ENCODE measurements around the gene KAZN. TPM values are rescaled to one million over a fixed set of nuclear protein-coding genes. Genes with fewer than 3 reads are reported as not detected.

The KAZN gene
- total RNA-seq, 4 donors from 2014 or later = 9.2 to 30.6 (median 21.2) TPM

GRCh38 chr1:14926229-14926628, 327.7 kb downstream of the KAZN start:
- no peak for ATAC-seq (ENCODE audit: low FRiP score)
- no peak for TF ChIP-seq CTCF (IDR thresholded peaks at IDR 0.05)
- no peak for DNase-seq (ENCODE audit: low spot score)

- no peak for TF ChIP-seq CTCF (IDR thresholded peaks at IDR 0.05)
- DNase-seq (ENCODE audit: low spot score) = no peak
- no peak for ATAC-seq (ENCODE audit: low FRiP score)
These were observed 328.5 kb downstream of the KAZN start for GRCh38 chr1:14926818-14927575.

GRCh38 chr1:14928412-14928811, 329.9 kb downstream of the KAZN start:
- no peak for TF ChIP-seq CTCF (IDR thresholded peaks at IDR 0.05)
- no peak for ATAC-seq (ENCODE audit: low FRiP score)
- DNase-seq (ENCODE audit: low spot score) = no peak

GRCh38 chr1:14928886-14929546, 330.5 kb downstream of the KAZN start:
- no peak for ATAC-seq (ENCODE audit: low FRiP score)
- no peak for DNase-seq (ENCODE audit: low spot score)
- TF ChIP-seq CTCF (IDR thresholded peaks at IDR 0.05) = no peak

- no peak for DNase-seq (ENCODE audit: low spot score)
- no peak for TF ChIP-seq CTCF (IDR thresholded peaks at IDR 0.05)
- peak; percentile 49 for ATAC-seq (ENCODE audit: low FRiP score)
These were observed 331.2 kb downstream of the KAZN start for GRCh38 chr1:14929547-14930246.

GRCh38 chr1:14930247-14930965, 331.9 kb downstream of the KAZN start:
- ATAC-seq (ENCODE audit: low FRiP score) = no peak
- DNase-seq (ENCODE audit: low spot score) = no peak
- TF ChIP-seq CTCF (IDR thresholded peaks at IDR 0.05) = no peak

Measured in omental fat pad (tissue), 4 donors.